K562 (cell line): Measurements from ENCODE around the gene BMPR2. TPM values are rescaled to one million over a fixed set of nuclear protein-coding genes. Genes with fewer than 3 reads are reported as not detected.

Source experiments
- ELF2 ChIP-seq: fragments of 250-450 bp; sonication (Bioruptor Pico); IDR thresholded peaks from 2 replicates; pipeline ENCODE4 v1.5.0; 2021; ENCODE audit warnings: mild to moderate bottlenecking
- HDAC1 ChIP-seq, 2 experiments: fragments of 450-650 bp; IDR thresholded peaks; 2 replicates each; pipeline ENCODE4 v1.6.1; 2016 to 2017; ENCODE audit warnings: inconsistent platforms in 1 of 2, mild to moderate bottlenecking in 1 of 2, moderate library complexity in 1 of 2
- MXD1 ChIP-seq: fragments of 250-450 bp; sonication (Bioruptor Pico); IDR thresholded peaks from 2 replicates; pipeline ENCODE4 v1.8.0; 2021; ENCODE audit warnings: borderline replicate concordance, mild to moderate bottlenecking, moderate library complexity; ENCODE audit not compliant: poor library complexity, severe bottlenecking
- NFIC ChIP-seq: fragments of 450-650 bp; IDR thresholded peaks from 2 replicates; pipeline ENCODE4 v1.6.1; 2017; ENCODE audit warnings: mild to moderate bottlenecking, inconsistent platforms
- SFPQ ChIP-seq: fragments of 200-400 bp; formaldehyde crosslinking; IDR thresholded peaks from 2 replicates; pipeline ENCODE4 v1.6.1; 2017; ENCODE audit warnings: mild to moderate bottlenecking, low read depth, low read length, moderate library complexity
- SREBF2 ChIP-seq: sonication (generic); formaldehyde crosslinking; IDR thresholded peaks from 2 replicates; pipeline ENCODE4 v1.4.0; 2020; ENCODE audit warnings: mild to moderate bottlenecking, missing genetic modification reagents
- TSHZ1 ChIP-seq: fragments of 250-450 bp; sonication (Bioruptor Pico); IDR thresholded peaks from 2 replicates; pipeline ENCODE4 v1.4.0; 2020; ENCODE audit warnings: mild to moderate bottlenecking, moderate library complexity
- polyA plus RNA-seq, 8 experiments: library from polyadenylated mRNA; depleted of rRNA in 4 of 8; stranded (reverse) in 5 of 8; unstranded in 3 of 8; fragments of >200 nt; fragmentation: Nextera tagmentation in 2 of 8; fragmentation: Illumina TruSeq in 1 of 8; extraction: Ambion mirVana in 2 of 8; extraction: Trizol in 1 of 8; gene quantifications; 2 replicates each; pipeline versions ENCODE4 v1.2.1 to v1.2.3, GENCODE V29; 2011 to 2014; ENCODE audit warnings: inconsistent platforms in 1 of 8, missing spikeins in 1 of 8
- total RNA-seq, 7 experiments: library from RNA; depleted of rRNA in 6 of 7; stranded (reverse); fragments of >200 nt in 6 of 7; fragmentation: Illumina TruSeq in 2 of 7; extraction: Trizol in 2 of 7; gene quantifications; 2 replicates each; pipeline versions ENCODE4 v1.2.1 to v1.2.3, GENCODE V29; 2011 to 2021; ENCODE audit warnings: low replicate concordance in 1 of 7
- TF ChIP-seq, protein P1 (sequence below): sonication (generic); formaldehyde crosslinking; IDR thresholded peaks from 2 replicates; pipeline ENCODE4 v1.8.0; 2022; ENCODE audit warnings: missing genetic modification reagents, mild to moderate bottlenecking, borderline replicate concordance
- TF ChIP-seq, protein P2 (sequence below): sonication (generic); formaldehyde crosslinking; IDR thresholded peaks from 2 replicates; pipeline ENCODE4 v1.8.1; 2023; ENCODE audit warnings: mild to moderate bottlenecking, missing genetic modification reagents

BMPR2 gene
- total and polyA plus RNA-seq, 9 of the 15 experiments (the other 6 are each of a cell fraction or from before 2014, with no cell fraction given) = 0.73 to 5.0 (median 3.3) TPM

DNA sequence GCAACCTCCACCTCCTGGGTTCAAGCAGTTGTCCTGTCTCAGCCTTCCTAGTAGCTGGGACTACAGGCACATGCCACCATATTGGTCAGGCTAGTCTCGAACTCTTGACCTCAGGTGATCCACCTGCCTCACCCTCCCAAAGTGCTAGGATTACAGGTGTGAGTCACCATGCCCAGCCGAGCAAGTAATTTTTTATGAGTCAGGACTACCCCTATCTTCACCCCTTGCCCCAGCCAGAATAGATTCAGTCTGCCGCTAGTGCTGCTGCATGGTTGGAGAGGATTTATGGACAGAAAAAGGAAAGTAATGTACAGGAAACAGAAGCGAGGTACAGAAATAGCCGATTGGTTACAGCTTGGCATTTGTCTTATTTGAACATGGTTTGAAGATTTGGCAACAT is 48.9 kb downstream of the BMPR2 start (continued):
- TF ChIP-seq TSHZ1 (CRISPR knock-in tag) (no peak), HDAC1 (IDR thresholded peaks at IDR 0.05) (no peak), SFPQ (no peak), NFIC (no peak), MXD1 (CRISPR knock-in tag) (no peak), ELF2 (no peak), SREBF2 (CRISPR knock-in tag) (no peak)
- TF ChIP-seq, protein P1, sequence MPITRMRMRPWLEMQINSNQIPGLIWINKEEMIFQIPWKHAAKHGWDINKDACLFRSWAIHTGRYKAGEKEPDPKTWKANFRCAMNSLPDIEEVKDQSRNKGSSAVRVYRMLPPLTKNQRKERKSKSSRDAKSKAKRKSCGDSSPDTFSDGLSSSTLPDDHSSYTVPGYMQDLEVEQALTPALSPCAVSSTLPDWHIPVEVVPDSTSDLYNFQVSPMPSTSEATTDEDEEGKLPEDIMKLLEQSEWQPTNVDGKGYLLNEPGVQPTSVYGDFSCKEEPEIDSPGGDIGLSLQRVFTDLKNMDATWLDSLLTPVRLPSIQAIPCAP (CRISPR knock-in tag) = no peak
- TF ChIP-seq, protein P2, sequence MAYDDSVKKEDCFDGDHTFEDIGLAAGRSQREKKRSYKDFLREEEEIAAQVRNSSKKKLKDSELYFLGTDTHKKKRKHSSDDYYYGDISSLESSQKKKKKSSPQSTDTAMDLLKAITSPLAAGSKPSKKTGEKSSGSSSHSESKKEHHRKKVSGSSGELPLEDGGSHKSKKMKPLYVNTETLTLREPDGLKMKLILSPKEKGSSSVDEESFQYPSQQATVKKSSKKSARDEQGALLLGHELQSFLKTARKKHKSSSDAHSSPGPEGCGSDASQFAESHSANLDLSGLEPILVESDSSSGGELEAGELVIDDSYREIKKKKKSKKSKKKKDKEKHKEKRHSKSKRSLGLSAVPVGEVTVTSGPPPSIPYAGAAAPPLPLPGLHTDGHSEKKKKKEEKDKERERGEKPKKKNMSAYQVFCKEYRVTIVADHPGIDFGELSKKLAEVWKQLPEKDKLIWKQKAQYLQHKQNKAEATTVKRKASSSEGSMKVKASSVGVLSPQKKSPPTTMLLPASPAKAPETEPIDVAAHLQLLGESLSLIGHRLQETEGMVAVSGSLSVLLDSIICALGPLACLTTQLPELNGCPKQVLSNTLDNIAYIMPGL = no peak
